Colonic mucosa (tissue), 4 donors: ENCODE measurements around the gene NEIL3. TPM values are rescaled to one million over a fixed set of nuclear protein-coding genes. Genes with fewer than 3 reads are reported as not detected.

Experiments used
- DNase-seq: peaks from one replicate; pipeline ENCODE4 v3.0.0-alpha.2; 2020
- H3K27ac ChIP-seq: fragments of 200-600 bp; one replicate; pipeline ENCODE4 v1.8.0; 2021
- H3K27me3 ChIP-seq: fragments of 200-600 bp; one replicate; pipeline ENCODE4 v1.8.0; 2021
- H3K36me3 ChIP-seq: fragments of 200-600 bp; one replicate; pipeline ENCODE4 v1.8.0; 2021
- H3K4me1 ChIP-seq: fragments of 200-600 bp; one replicate; pipeline ENCODE4 v1.8.0; 2021; ENCODE audit warnings: mild to moderate bottlenecking
- H3K4me3 ChIP-seq: fragments of 200-600 bp; one replicate; pipeline ENCODE4 v1.8.0; 2021
- H3K9ac ChIP-seq, 2 donors: one replicate each; pipeline ENCODE4 v1.7.0; 2013; ENCODE audit warnings: control low read depth in 2 of 2, low read depth in 2 of 2, low read length in 2 of 2
- H3K9me3 ChIP-seq: fragments of 200-600 bp; one replicate; pipeline ENCODE4 v1.8.0; 2021
- intact Hi-C: fragments of 100-400 bp; cut with DNase I; formaldehyde crosslinking; loops from one replicate; pipeline ENCODE4 v1.14.1; 2022
- total RNA-seq, 2 donors: library from RNA; stranded (reverse); fragmentation: NEBNext Ultra II Directional in 1 of 2; extraction: Animal tissue kit (Norgen Biotek cat#: 25700) in 1 of 2; gene quantifications; one replicate each; pipeline ENCODE4 v1.2.1, GENCODE V29; 2021
- TF ChIP-seq, protein P1 (sequence below): fragments of 200-600 bp; IDR thresholded peaks from one replicate; pipeline ENCODE4 v1.8.0; 2022; ENCODE audit warnings: antibody characterized with exemption, mild to moderate bottlenecking
- donor health status: healthy.
- donor health status: DM: no; HTN: no; CAD: no.
- donor health status: DM: no; HTN: no; CAD: no.

The NEIL3 gene
- total RNA-seq, 2 donors from 2014 or later: 2.5 to 6.1 TPM

DNA sequence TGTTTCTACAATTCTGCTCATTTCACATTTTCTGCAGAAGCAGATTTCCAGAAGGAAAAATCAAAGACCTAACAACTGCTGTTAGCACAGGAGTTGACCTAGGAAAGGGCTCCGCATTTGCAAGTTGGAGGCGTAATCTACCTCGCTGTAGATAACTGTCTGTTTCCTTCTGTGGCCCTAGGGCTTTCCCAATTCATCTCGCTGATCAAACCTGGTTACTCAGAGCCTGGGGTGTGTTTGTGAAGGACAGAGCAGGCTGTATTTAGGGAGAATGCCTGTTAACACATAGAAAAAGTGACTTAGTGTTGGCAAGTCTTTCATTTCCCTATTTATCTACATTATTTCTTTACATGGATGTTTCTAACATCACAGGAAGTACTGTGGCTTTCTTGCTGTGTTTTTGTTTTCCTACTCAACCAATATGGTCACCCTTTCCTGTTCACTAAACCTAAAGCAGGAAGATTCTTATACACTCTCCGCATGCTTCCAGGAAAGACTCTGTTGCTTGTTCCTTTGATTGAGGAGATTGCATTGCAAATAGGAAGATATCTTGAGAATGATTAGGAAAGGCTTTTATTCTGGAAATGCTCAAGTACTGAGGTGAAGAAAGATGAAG is 92.1 kb downstream of the NEIL3 start:
- no peak for DNase-seq
- TF ChIP-seq, protein P1, sequence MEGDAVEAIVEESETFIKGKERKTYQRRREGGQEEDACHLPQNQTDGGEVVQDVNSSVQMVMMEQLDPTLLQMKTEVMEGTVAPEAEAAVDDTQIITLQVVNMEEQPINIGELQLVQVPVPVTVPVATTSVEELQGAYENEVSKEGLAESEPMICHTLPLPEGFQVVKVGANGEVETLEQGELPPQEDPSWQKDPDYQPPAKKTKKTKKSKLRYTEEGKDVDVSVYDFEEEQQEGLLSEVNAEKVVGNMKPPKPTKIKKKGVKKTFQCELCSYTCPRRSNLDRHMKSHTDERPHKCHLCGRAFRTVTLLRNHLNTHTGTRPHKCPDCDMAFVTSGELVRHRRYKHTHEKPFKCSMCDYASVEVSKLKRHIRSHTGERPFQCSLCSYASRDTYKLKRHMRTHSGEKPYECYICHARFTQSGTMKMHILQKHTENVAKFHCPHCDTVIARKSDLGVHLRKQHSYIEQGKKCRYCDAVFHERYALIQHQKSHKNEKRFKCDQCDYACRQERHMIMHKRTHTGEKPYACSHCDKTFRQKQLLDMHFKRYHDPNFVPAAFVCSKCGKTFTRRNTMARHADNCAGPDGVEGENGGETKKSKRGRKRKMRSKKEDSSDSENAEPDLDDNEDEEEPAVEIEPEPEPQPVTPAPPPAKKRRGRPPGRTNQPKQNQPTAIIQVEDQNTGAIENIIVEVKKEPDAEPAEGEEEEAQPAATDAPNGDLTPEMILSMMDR: no peak
- Histone ChIP-seq H3K4me3 (no peak overlapping the region), H3K9ac (no peak overlapping the region), H3K4me1 (no peaks in the 10 kb centered on the region), H3K9me3 (no peaks in the 10 kb centered on the region), H3K27me3 (no peaks in the 10 kb centered on the region), H3K36me3 (no peaks in the 10 kb centered on the region), H3K27ac (no peak overlapping the region)
- intact Hi-C loops: no loop called here

DNA sequence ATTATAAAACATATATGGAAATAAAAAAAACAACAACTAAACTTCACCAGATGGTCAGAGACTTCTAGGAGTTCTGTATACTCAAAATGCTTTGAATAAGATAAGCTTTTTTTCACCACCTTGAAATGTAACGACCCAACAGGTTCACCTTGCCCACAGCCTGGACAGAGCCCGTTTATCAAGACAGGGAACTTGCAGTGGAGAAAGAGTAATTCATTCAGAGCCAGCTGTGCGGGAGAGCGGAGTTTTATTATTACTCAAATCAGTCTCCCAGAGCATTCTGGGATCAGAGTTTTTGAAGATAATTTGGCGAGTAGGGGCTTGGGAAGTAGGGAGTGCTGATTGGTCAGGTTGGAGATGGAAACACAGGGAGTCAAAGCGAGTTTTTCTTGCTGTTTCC is 94.1 kb downstream of the NEIL3 start:
- TF ChIP-seq, protein P1: no peak
- DNase-seq: no peak
- Histone ChIP-seq H3K4me1 (no peaks in the 10 kb centered on the region), H3K9ac (no peak overlapping the region), H3K9me3 (no peaks in the 10 kb centered on the region), H3K27ac (no peak overlapping the region), H3K27me3 (no peaks in the 10 kb centered on the region), H3K4me3 (no peak overlapping the region), H3K36me3 (no peaks in the 10 kb centered on the region)
- intact Hi-C loops: no loop called here

DNA sequence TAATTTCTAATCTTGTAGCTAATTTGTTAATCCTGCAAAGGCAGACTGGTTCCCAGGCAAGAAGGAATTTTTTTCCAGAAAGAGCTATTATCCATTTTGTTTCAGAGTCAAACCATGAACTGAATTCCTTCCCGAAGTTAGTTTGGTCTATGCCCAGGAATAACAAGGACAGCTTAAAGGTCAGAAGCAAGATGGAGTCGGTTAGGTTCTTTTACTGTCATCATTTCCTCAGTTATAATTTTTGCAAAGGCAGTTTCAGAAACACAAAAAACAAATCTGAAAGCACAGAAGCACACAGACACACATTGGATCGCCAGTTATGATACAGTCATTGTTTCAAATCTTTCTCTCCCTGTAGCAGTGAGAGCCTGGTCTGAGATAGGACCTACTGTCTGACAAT is 94.7 kb downstream of the NEIL3 start:
- DNase-seq: no peak
- TF ChIP-seq, protein P1: no peak
- H3K36me3 ChIP-seq: no peaks in the 10 kb centered on the region

DNA sequence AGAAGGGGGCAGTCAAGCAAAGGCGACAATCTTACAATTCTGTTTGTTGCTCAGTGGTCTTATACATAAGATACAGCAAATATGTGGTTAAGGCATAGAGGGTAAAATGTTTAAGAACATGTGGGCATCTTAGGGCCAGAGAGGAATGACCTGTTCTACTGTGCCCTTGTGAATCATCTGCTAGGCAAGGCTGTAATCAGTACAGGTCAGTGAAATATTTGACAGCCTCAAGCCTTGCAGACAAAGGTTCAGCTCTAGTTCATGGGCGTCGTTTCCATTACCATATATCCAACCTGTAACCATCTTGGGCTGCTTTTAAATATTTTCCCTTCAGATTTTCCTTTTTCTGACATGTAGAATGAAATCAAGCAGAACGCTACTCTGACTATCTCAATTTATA is 95.3 kb downstream of the NEIL3 start:
- H3K9ac ChIP-seq: no peak overlapping the region
- no peak overlapping the region for H3K4me3 ChIP-seq
- TF ChIP-seq, protein P1: no peak
- no peaks in the 10 kb centered on the region for H3K27me3 ChIP-seq
- intact Hi-C loops: no loop called here
- H3K9me3 ChIP-seq: no peaks in the 10 kb centered on the region
- H3K27ac ChIP-seq: no peak overlapping the region
- no peak for DNase-seq
- H3K4me1 ChIP-seq: no peaks in the 10 kb centered on the region
- H3K36me3 ChIP-seq: no peaks in the 10 kb centered on the region

More for the DNA sequence above, 94.7 kb downstream of the NEIL3 start:
- H3K27ac ChIP-seq: no peak overlapping the region
- H3K4me1 ChIP-seq: no peaks in the 10 kb centered on the region
- intact Hi-C loops: no loop called here
- H3K4me3 ChIP-seq: no peak overlapping the region
- H3K9ac ChIP-seq: no peak overlapping the region
- H3K27me3 ChIP-seq: no peaks in the 10 kb centered on the region
- no peaks in the 10 kb centered on the region for H3K9me3 ChIP-seq

DNA sequence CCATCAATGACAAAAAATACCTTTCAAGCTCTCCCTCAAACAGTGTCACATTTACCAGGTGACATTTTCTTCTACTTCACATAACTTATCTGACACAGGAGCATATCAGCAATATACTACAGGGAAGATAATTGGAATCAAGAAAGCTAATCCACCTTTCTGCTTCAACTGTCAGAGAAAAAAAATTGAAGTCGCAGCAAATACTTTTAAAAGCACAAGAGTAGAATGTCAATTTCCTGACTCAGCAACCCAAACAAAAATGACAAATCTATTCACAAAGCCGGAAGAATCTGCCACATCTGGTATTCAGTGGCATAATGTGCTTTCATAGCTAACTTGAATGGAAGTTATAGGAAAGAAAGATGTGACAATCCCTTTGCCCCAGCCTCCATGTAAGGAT is 95.8 kb downstream of the NEIL3 start:
- Histone ChIP-seq H3K9me3 (no peaks in the 10 kb centered on the region), H3K9ac (no peak overlapping the region), H3K36me3 (no peaks in the 10 kb centered on the region), H3K4me1 (no peaks in the 10 kb centered on the region), H3K27me3 (no peaks in the 10 kb centered on the region), H3K4me3 (no peak overlapping the region), H3K27ac (no peak overlapping the region)
- no peak for DNase-seq
- TF ChIP-seq, protein P1: no peak
- intact Hi-C loops: no loop called here
